HepG2 (cell line): ENCODE measurements around the gene IQCN. TPM values are rescaled to one million over a fixed set of nuclear protein-coding genes. Genes with fewer than 3 reads are reported as not detected.

Experiments used
- CHD2 ChIP-seq: IDR thresholded peaks from 2 replicates; pipeline ENCODE4 v1.6.1; 2011; ENCODE audit warnings: low read depth, low read length, improper control_type of control experiment
- FLYWCH1 ChIP-seq: sonication (generic); formaldehyde crosslinking; IDR thresholded peaks from 2 replicates; pipeline ENCODE4 v1.8.1; 2023; ENCODE audit warnings: mild to moderate bottlenecking, missing genetic modification reagents
- GFI1 ChIP-seq: sonication (generic); formaldehyde crosslinking; IDR thresholded peaks from 2 replicates; pipeline ENCODE4 v1.5.0; 2020; ENCODE audit warnings: missing genetic modification reagents, mild to moderate bottlenecking, borderline replicate concordance
- MIXL1 ChIP-seq: IDR thresholded peaks from 2 replicates; pipeline ENCODE4 v1.6.1; 2016
- PHF21A ChIP-seq: sonication (generic); formaldehyde crosslinking; IDR thresholded peaks from 2 replicates; pipeline ENCODE4 v1.5.0; 2020; ENCODE audit warnings: mild to moderate bottlenecking, missing genetic modification reagents
- SUZ12 ChIP-seq: fragments of 150-350 bp; IDR thresholded peaks from 2 replicates; pipeline ENCODE4 v1.6.1; 2014; ENCODE audit warnings: low read depth, low read length
- ZNF335 ChIP-seq: sonication (generic); formaldehyde crosslinking; IDR thresholded peaks from 2 replicates; pipeline ENCODE4 v1.4.0; 2020; ENCODE audit warnings: missing genetic modification reagents
- ZNF589 ChIP-seq: sonication (generic); formaldehyde crosslinking; conservative IDR thresholded peaks from 2 replicates; pipeline ENCODE4 v1.8.0; 2022; ENCODE audit warnings: mild to moderate bottlenecking, moderate library complexity, missing genetic modification reagents
- polyA plus RNA-seq, 8 experiments: library from polyadenylated mRNA; depleted of rRNA in 3 of 8; stranded (reverse) in 7 of 8; unstranded in 1 of 8; fragments of >200 nt; fragmentation: Illumina TruSeq in 4 of 8; extraction: Trizol in 4 of 8; gene quantifications; 2 replicates each; pipeline versions ENCODE4 v1.2.1 to v1.2.3, GENCODE V29; 2011 to 2016; ENCODE audit warnings: low read depth in 4 of 8, missing spikeins in 1 of 8, mixed read lengths in 1 of 8; ENCODE audit not compliant: insufficient read depth in 1 of 8
- total RNA-seq, 5 experiments: library from RNA; depleted of rRNA; stranded (reverse); fragments of >200 nt; fragmentation: Illumina TruSeq; extraction: Trizol; gene quantifications; 2 replicates each; pipeline ENCODE4 v1.2.3, GENCODE V29; 2016; ENCODE audit warnings: low read depth in 1 of 5
- TF ChIP-seq, protein P1 (sequence below): sonication (generic); formaldehyde crosslinking; IDR thresholded peaks from 2 replicates; pipeline ENCODE4 v1.5.1; 2020; ENCODE audit warnings: mild to moderate bottlenecking, moderate library complexity, missing genetic modification reagents
- TF ChIP-seq, protein P2 (sequence below): sonication (generic); formaldehyde crosslinking; IDR thresholded peaks from 2 replicates; pipeline ENCODE4 v1.8.0; 2022; ENCODE audit warnings: missing genetic modification reagents, mild to moderate bottlenecking, moderate library complexity, borderline replicate concordance
- TF ChIP-seq, protein P3 (sequence below): IDR thresholded peaks from 2 replicates; pipeline ENCODE4 v1.6.1; 2018; ENCODE audit warnings: missing genetic modification reagents
- TF ChIP-seq, protein P4 (sequence below): IDR thresholded peaks from 2 replicates; pipeline ENCODE4 v1.6.1; 2012; ENCODE audit warnings: low read depth, low read length, improper control_type of control experiment

Gene IQCN
- total and polyA plus RNA-seq, 2 of the 13 experiments (the other 11 are each of a cell fraction or from before 2014, with no cell fraction given) = 0.04 to 0.18 TPM

DNA sequence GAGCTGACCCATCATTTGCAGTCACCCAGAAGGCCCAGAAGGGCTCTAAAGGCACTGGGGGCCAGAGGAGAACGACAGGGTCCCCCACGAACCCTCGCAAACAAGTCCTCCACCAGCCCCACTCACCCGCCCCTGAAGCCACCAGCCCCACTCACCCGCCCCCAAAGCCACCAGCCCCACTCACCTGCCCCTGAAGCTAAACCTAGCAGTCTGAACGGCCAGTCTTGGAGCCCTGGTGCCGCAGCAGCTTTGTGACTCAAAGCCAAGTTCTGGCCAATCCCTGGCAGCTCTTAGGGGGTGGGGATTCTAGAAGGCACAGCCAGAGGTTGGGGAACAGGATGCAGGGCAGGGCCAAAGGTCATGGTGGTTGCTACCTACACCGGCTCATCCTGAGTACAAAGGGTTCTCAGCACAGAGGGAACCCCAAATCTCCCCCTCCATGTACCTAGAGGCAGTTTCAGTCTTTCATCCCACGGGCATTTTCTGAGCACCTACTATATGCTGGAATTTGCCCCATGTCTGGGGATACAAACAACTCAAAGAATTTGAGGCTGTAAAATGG is at the start of gene IQCN (continued):
- TF ChIP-seq, protein P1, sequence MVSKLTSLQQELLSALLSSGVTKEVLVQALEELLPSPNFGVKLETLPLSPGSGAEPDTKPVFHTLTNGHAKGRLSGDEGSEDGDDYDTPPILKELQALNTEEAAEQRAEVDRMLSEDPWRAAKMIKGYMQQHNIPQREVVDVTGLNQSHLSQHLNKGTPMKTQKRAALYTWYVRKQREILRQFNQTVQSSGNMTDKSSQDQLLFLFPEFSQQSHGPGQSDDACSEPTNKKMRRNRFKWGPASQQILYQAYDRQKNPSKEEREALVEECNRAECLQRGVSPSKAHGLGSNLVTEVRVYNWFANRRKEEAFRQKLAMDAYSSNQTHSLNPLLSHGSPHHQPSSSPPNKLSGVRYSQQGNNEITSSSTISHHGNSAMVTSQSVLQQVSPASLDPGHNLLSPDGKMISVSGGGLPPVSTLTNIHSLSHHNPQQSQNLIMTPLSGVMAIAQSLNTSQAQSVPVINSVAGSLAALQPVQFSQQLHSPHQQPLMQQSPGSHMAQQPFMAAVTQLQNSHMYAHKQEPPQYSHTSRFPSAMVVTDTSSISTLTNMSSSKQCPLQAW (CRISPR knock-in tag) = no peak
- TF ChIP-seq GFI1 (CRISPR knock-in tag) (no peak), PHF21A (CRISPR knock-in tag) (no peak), MIXL1 (CRISPR knock-in tag) (no peak), ZNF589 (no peak), FLYWCH1 (CRISPR knock-in tag) (no peak), SUZ12 (no peak), ZNF335 (CRISPR knock-in tag) (no peak), CHD2 (peak; percentile 65; the same call in 1 of the 2 replicates)
- TF ChIP-seq, protein P2, sequence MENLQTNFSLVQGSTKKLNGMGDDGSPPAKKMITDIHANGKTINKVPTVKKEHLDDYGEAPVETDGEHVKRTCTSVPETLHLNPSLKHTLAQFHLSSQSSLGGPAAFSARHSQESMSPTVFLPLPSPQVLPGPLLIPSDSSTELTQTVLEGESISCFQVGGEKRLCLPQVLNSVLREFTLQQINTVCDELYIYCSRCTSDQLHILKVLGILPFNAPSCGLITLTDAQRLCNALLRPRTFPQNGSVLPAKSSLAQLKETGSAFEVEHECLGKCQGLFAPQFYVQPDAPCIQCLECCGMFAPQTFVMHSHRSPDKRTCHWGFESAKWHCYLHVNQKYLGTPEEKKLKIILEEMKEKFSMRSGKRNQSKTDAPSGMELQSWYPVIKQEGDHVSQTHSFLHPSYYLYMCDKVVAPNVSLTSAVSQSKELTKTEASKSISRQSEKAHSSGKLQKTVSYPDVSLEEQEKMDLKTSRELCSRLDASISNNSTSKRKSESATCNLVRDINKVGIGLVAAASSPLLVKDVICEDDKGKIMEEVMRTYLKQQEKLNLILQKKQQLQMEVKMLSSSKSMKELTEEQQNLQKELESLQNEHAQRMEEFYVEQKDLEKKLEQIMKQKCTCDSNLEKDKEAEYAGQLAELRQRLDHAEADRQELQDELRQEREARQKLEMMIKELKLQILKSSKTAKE (CRISPR knock-in tag) = no peak
- TF ChIP-seq, protein P3, sequence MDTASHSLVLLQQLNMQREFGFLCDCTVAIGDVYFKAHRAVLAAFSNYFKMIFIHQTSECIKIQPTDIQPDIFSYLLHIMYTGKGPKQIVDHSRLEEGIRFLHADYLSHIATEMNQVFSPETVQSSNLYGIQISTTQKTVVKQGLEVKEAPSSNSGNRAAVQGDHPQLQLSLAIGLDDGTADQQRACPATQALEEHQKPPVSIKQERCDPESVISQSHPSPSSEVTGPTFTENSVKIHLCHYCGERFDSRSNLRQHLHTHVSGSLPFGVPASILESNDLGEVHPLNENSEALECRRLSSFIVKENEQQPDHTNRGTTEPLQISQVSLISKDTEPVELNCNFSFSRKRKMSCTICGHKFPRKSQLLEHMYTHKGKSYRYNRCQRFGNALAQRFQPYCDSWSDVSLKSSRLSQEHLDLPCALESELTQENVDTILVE = no peak
- TF ChIP-seq, protein P4, sequence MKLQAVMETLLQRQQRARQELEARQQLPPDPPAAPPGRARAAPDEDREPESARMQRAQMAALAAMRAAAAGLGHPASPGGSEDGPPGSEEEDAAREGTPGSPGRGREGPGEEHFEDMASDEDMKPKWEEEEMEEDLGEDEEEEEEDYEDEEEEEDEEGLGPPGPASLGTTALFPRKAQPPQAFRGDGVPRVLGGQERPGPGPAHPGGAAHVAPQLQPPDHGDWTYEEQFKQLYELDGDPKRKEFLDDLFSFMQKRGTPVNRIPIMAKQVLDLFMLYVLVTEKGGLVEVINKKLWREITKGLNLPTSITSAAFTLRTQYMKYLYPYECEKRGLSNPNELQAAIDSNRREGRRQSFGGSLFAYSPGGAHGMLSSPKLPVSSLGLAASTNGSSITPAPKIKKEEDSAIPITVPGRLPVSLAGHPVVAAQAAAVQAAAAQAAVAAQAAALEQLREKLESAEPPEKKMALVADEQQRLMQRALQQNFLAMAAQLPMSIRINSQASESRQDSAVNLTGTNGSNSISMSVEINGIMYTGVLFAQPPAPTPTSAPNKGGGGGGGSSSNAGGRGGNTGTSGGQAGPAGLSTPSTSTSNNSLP = no peak
